GM18907 (cell line): ENCODE data around the gene NPAS3.

Source experiments
- ATAC-seq: cut with Tn5 transposase; IDR thresholded peaks from one replicate; pipeline ENCODE4 v1.9.1; 2021; ENCODE audit warnings: mild to moderate bottlenecking, moderate library complexity; ENCODE audit not compliant: unreplicated experiment

Gene NPAS3

GRCh38 chr14:33657476-33657875, 718.8 kb downstream of the NPAS3 start:
- ATAC-seq: no peak

- no peak for ATAC-seq
Measured at GRCh38 chr14:33660248-33660647, 721.6 kb downstream of the NPAS3 start.

- ATAC-seq: no peak
Measured at GRCh38 chr14:33661101-33661500, 722.4 kb downstream of the NPAS3 start.

- no peak for ATAC-seq
Measured at GRCh38 chr14:33668066-33668465, 729.4 kb downstream of the NPAS3 start.

- no peak for ATAC-seq
Measured at GRCh38 chr14:33669111-33669510, 730.4 kb downstream of the NPAS3 start.

- ATAC-seq: no peak
Measured at GRCh38 chr14:33670235-33670634, 731.6 kb downstream of the NPAS3 start.

- ATAC-seq: no peak
Measured at GRCh38 chr14:33671556-33671955, 732.9 kb downstream of the NPAS3 start.

- ATAC-seq: no peak
Measured at GRCh38 chr14:33674927-33675326, 736.2 kb downstream of the NPAS3 start.

GRCh38 chr14:33675415-33676130, 736.9 kb downstream of the NPAS3 start:
- no peak for ATAC-seq

- ATAC-seq: peak; percentile 78
Measured at GRCh38 chr14:33676135-33676566, 737.5 kb downstream of the NPAS3 start.

- no peak for ATAC-seq
Measured at GRCh38 chr14:33676891-33677290, 738.2 kb downstream of the NPAS3 start.

GRCh38 chr14:33678005-33678404, 739.3 kb downstream of the NPAS3 start:
- ATAC-seq: no peak

- ATAC-seq: no peak
Measured at GRCh38 chr14:33679025-33679424, 740.3 kb downstream of the NPAS3 start.

- no peak for ATAC-seq
Measured at GRCh38 chr14:33679461-33680225, 741.0 kb downstream of the NPAS3 start.

GRCh38 chr14:33680873-33681272, 742.2 kb downstream of the NPAS3 start:
- no peak for ATAC-seq

GRCh38 chr14:33682760-33683159, 744.1 kb downstream of the NPAS3 start:
- no peak for ATAC-seq

- ATAC-seq: no peak
Measured at GRCh38 chr14:33685026-33685425, 746.3 kb downstream of the NPAS3 start.

- no peak for ATAC-seq
Measured at GRCh38 chr14:33685698-33686097, 747.0 kb downstream of the NPAS3 start.

GRCh38 chr14:33686218-33686617, 747.5 kb downstream of the NPAS3 start:
- no peak for ATAC-seq

- ATAC-seq: no peak
Measured at GRCh38 chr14:33686856-33687255, 748.2 kb downstream of the NPAS3 start.

- ATAC-seq: no peak
Measured at GRCh38 chr14:33689680-33690079, 751.0 kb downstream of the NPAS3 start.

GRCh38 chr14:33691907-33692306, 753.2 kb downstream of the NPAS3 start:
- ATAC-seq: no peak
